NT2/D1 (cell line): ENCODE results near the gene OSBPL10.
"Not testable (repeated sequence)": the region's sequence is repeated elsewhere in the genome, so short reads cannot be mapped to it uniquely, and the experiment has no call there.

Source experiments
- DNase-seq: peaks from one replicate; pipeline ENCODE4 v3.0.0-alpha.2; 2011; ENCODE audit warnings: low read depth, low spot score
- H3K27me3 ChIP-seq: 2 replicates; pipeline ENCODE4 v1.6.0; 2011; ENCODE audit warnings: mild to moderate bottlenecking; ENCODE audit not compliant: insufficient read length, insufficient read depth
- H3K36me3 ChIP-seq: 2 replicates; pipeline ENCODE4 v1.6.1; 2011; ENCODE audit warnings: mild to moderate bottlenecking, low read length, mixed read lengths; ENCODE audit not compliant: insufficient read depth, insufficient read length
- H3K4me1 ChIP-seq: 2 replicates; pipeline ENCODE4 v1.5.1; 2011; ENCODE audit not compliant: insufficient read depth, insufficient read length
- H3K4me3 ChIP-seq: 2 replicates; pipeline ENCODE4 v1.5.1; 2011; ENCODE audit warnings: low read depth; ENCODE audit not compliant: insufficient read length
- H3K9ac ChIP-seq: 2 replicates; pipeline ENCODE4 v1.6.0; 2011; ENCODE audit warnings: low read depth; ENCODE audit not compliant: insufficient read length
- H3K9me3 ChIP-seq: 2 replicates; pipeline ENCODE4 v1.5.1; 2011; ENCODE audit warnings: mild to moderate bottlenecking, low read length; ENCODE audit not compliant: insufficient read depth
- SUZ12 ChIP-seq: IDR thresholded peaks from 2 replicates; pipeline ENCODE4 v1.6.1; 2011; ENCODE audit not compliant: insufficient read length, insufficient read depth; ENCODE audit errors: extremely low read depth
- YY1 ChIP-seq: IDR thresholded peaks from 2 replicates; pipeline ENCODE4 v1.6.1; 2011; ENCODE audit not compliant: insufficient read length, insufficient read depth
- ZNF274 ChIP-seq: IDR thresholded peaks from 2 replicates; pipeline ENCODE4 v1.6.1; 2011; ENCODE audit warnings: mild to moderate bottlenecking, low read depth, low read length

The OSBPL10 gene

DNA sequence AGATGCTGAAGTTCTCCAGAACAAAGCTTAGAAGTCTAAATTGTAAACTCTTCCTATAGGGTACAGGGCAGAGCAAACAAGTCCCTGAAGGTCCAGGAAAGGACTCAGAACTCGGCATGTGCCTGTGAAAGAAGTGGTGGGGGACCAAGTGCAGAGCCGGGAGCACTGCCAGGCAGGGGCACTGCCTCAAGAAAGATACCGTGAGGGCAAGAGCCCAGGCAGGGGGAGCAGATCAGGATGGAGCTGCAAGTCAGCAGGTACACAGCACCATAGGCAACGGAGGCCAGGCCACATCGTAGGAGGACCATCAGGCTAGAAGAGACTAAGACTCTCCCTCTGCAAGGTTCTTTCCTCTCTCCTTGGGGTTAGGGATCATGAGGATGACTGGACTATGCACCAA is 191.6 kb downstream of the OSBPL10 start:
- DNase-seq: no peak
- TF ChIP-seq SUZ12 (no peak), ZNF274 (no peak), YY1 (no peak)
- H3K4me1 ChIP-seq: no peaks in the 10 kb centered on the region

DNA sequence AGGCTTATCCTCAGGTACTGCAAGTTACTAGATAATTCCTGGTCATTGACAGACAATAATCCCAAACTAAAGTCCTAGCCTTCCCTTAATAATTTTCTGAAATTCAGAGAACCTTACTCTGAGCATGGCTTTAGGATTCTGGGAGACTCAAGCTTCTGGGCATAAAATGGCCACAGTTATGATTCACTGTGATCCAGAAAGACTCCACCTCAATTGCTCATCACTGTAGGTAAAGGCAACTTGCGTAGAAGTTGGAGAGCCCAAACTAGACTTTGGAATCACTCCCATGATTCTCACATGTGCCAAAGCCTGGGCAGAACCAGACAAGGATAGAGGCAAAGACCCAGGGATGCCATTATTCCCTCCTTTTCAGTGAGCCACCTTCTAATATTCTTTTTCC is 195.3 kb downstream of the OSBPL10 start:
- Histone ChIP-seq H3K36me3 (no peaks in the 10 kb centered on the region), H3K9me3 (no peaks in the 10 kb centered on the region), H3K27me3 (no peaks in the 10 kb centered on the region), H3K9ac (no peak overlapping the region), H3K4me3 (no peak overlapping the region), H3K4me1 (no peaks in the 10 kb centered on the region)
- DNase-seq: no peak
- TF ChIP-seq ZNF274 (no peak), YY1 (no peak), SUZ12 (no peak)

More for the DNA sequence above, 191.6 kb downstream of the OSBPL10 start:
- H3K9ac ChIP-seq: no peak overlapping the region
- no peak overlapping the region for H3K4me3 ChIP-seq
- no peaks in the 10 kb centered on the region; the same call in 1 of the 2 replicates for H3K9me3 ChIP-seq
- H3K27me3 ChIP-seq: no peaks in the 10 kb centered on the region
- H3K36me3 ChIP-seq: peaks cover 2% of the 10 kb centered on the region

DNA sequence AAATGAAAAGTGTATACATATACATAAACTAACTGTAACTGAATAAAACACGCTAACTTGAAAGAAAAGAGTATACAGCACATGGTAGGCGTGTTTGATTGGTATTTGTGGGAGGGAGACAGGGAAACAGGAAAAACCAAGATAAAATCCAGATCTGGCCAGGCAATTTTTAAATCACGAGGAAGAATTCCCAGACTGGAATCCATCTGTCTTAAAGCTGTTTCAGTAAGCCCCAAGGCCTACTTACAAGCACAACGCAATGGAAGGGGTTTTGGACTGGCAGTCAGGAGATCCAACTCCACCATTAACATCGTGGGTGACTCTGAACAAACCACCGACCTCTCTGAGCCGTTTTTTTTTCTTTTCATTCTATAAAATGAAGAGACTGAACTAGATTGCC is 195.8 kb downstream of the OSBPL10 start:
- Histone ChIP-seq H3K36me3 (no peaks in the 10 kb centered on the region), H3K4me3 (no peak overlapping the region), H3K9me3 (no peaks in the 10 kb centered on the region), H3K4me1 (no peaks in the 10 kb centered on the region), H3K9ac (no peak overlapping the region), H3K27me3 (no peaks in the 10 kb centered on the region)
- DNase-seq: no peak
- TF ChIP-seq ZNF274: no peak
- TF ChIP-seq SUZ12: no peak
- TF ChIP-seq YY1: no peak

DNA sequence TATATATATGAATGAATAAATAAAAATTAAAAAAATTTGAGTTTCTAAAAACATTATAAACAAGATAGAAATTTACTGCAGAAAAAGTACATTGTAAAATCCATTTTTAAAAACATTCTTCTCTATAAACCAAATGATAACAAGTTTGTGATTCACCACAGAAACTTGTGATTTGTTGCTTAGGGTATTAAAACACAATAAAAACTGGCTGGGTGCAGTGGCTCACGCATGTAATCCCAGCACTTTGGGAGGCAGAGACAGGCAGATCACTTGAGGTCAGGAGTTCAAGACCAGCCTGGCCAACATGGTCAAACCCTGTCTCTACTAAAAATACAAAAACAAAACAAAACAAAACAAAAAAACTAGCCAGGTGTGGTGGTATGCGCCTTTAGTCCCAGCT is 197.2 kb downstream of the OSBPL10 start:
- H3K4me1 ChIP-seq, H3K4me3 ChIP-seq, H3K27me3 ChIP-seq, H3K9me3 ChIP-seq, H3K9ac ChIP-seq, H3K36me3 ChIP-seq, DNase-seq: not testable (repeated sequence)

DNA sequence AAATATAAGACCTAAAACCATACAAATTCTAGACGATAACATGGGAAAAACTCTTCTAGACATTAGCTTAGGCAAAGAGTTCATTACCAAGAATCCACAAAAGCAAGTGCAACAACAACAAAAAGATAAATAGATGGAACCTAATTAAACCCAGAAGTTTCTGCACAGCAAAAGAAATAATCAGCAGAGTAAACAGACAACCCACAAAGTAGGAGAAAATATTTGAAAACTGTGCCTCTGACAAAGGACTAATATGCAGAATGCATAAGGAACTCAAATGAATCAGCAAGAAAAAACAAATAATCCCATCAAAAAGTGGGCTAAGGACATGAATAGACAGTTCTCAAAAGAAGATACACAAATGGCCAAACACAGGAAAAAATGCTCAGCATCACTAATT is 198.8 kb downstream of the OSBPL10 start:
- peaks cover 10% of the 10 kb centered on the region; the same call in 1 of the 2 replicates for H3K9me3 ChIP-seq
- not testable (repeated sequence) for H3K4me1 ChIP-seq, H3K9ac ChIP-seq, H3K4me3 ChIP-seq, H3K27me3 ChIP-seq, H3K36me3 ChIP-seq, DNase-seq

DNA sequence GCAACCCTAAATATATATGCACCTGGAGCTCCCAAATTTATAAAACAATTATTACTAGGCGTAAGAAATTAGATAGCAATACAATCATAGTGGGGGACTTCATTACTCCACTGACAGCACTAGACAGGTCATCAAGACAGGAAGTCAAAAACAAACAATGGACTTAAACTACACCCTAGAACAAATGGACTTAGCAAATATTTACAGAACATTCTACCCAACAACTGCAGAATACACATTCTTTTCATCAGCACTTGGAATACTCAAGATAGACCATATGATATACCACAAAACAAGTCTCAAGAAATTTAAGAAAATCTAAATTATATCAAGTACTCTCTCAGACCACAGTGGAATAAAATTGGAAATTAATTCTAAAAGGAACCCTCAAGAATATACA is 201.5 kb downstream of the OSBPL10 start:
- no peaks in the 10 kb centered on the region for H3K27me3 ChIP-seq
- DNase-seq: no peak
- no peaks in the 10 kb centered on the region for H3K4me1 ChIP-seq
- H3K9me3 ChIP-seq: peaks cover 12% of the 10 kb centered on the region; the same call in 1 of the 2 replicates
- H3K4me3 ChIP-seq: no peak overlapping the region
- TF ChIP-seq SUZ12 (no peak), ZNF274 (no peak), YY1 (no peak)
- no peak overlapping the region for H3K9ac ChIP-seq
- H3K36me3 ChIP-seq: no peaks in the 10 kb centered on the region

DNA sequence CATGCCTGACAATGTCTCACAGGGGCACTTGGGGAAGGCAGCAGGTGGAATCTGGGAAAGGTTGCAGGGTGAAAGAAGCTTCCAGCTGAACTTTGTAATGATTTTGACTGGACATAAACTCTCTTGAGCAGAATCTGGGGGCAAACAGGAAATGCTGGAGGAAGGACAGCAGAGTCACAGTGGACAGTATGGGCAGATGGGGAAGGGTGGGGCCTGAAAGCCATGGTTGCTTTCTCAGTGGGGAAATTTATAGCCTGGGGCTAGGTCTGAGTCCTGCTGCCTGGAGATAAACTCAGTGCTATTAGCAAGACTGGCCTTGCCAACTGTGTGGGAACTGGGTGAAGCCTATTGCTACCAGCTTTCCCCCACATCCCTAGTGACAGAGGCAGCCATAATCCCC is 203.2 kb downstream of the OSBPL10 start:
- DNase-seq: no peak

DNA sequence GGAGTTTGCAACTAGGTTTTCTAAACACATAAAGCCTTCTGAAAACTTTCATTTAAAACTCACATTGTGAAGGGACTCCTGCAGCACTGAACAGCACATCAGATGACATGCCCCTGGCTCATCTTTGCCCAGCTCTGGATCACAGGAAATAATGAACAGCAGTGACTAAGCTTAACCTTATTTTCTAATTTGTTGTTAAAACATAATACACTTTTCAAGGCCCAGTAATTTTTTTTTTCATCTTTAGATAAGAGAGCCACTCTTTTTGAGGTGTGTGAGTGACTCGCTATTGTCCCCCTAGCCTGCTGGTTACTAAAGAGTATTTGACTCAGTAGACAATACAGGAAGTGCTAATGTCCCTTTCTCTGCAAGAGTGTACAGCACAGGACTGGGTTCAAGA is 204.0 kb downstream of the OSBPL10 start:
- H3K9ac ChIP-seq: no peak overlapping the region
- no peaks in the 10 kb centered on the region for H3K36me3 ChIP-seq
- H3K9me3 ChIP-seq: peaks cover 12% of the 10 kb centered on the region; the same call in 1 of the 2 replicates
- H3K4me1 ChIP-seq: no peaks in the 10 kb centered on the region
- no peak for DNase-seq
- no peak overlapping the region for H3K4me3 ChIP-seq
- no peaks in the 10 kb centered on the region for H3K27me3 ChIP-seq
- TF ChIP-seq ZNF274: no peak
- TF ChIP-seq YY1: no peak
- TF ChIP-seq SUZ12: no peak

More for the DNA sequence above, 203.2 kb downstream of the OSBPL10 start:
- H3K9ac ChIP-seq: no peak overlapping the region
- no peaks in the 10 kb centered on the region for H3K27me3 ChIP-seq
- H3K4me1 ChIP-seq: no peaks in the 10 kb centered on the region
- H3K36me3 ChIP-seq: no peaks in the 10 kb centered on the region
- no peak for TF ChIP-seq SUZ12
- no peak for TF ChIP-seq YY1
- TF ChIP-seq ZNF274: no peak
- peaks cover 12% of the 10 kb centered on the region; the same call in 1 of the 2 replicates for H3K9me3 ChIP-seq
- H3K4me3 ChIP-seq: no peak overlapping the region
